ENCODE data around the gene IQCE.

Gene IQCE

DNA sequence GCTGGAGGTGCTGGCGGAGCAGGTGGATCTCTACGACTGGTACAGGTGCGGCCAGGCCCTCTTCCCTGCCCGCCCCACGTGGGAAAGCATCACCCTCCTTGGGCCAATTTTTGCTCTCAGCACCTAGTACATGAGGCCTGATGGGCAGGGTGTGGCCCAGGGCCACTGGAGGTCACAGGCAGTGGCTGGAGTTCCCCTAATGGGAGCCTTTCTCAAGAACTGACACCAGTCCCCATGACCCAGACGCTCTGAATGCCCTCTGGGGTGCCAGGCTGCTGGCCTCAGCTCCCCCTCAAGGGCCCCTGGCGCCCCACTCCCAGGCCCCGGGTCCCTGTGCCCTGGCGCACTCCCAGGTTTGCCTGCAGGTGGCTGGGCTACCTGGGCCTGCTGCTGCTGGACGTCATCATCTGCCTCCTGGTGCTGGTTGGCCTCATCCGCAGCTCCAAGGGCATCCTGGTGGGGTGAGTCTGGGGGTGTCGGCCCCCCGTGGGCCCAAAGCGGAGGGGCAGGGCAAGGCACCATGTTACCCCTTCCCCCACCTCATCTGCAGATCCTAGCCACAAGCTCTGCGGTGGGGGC lies 88.9 kb downstream of the IQCE start:
- no peak for DNase-seq

DNA sequence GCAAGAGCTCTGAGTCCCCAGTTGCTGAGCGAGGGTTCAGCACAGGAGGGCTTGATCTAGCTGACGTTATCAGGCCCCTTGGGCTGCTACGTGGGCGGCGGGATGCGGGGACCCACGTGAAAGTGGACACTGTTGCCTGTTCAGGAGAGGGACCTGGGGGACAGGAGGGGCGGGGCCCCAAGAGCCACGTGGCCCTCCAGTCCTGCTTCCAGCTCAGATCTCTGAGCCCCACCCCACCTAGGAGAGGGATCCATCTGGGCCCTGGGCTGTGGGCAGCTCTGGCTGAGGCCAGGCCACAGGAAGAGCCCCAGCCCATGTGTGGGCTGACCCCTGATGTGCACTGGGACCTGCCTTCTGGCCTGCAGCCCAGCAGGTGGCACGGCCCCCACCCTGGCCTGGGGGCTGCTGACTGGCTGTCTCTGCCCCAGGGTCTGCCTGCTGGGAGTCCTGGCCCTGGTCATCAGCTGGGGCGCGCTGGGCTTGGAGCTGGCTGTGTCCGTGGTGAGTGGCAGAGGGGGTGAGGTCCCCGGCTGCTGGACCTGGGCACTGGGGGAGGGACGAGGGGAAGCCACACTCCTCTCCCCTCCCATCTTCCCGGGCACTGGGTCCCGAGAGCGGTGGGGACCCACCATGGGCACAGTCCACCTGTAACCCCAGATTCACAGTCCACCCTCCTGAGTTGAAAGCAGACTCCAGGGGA lies 90.5 kb downstream of the IQCE start:
- no peak for DNase-seq

DNA sequence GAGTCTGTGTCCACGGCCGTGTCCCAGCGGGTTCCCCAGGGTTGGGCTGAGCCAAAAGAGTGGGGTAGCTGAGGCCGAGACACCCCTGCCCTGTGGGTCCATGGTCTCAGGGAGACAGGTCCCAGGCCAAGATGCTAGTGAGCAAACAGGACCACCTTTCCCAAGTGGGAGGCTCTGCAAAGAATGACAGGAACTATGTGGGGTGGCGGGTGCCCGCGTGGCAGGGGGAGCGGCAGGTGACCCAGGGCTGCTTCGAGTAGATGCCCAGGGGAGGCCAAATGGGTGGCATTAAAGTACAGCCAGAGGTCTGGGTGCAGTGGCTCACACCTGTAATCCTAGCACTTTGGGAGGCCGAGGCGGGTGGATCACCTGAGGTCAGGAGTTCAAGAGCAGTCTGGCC lies 91.2 kb downstream of the IQCE start:
- DNase-seq, result no peak

DNA sequence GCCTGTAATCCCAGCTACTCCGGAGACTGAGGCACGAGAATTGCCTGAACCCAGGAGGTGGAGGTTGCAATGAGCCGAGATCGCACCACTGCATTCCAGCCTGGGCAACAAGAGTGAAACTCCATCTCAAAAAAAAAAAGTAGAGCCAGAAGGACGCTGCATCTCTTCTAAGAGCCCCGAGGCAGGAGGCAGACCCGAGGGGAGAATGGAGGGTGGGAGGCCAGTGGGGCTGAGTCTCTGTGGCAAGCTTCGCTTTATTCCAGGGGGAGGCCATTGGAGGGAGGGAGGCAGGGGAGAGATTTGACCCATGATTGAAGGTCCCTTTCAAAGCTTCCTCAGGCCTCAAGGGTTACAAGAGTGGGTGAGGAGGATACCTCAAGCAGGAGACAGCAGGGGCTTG lies 91.7 kb downstream of the IQCE start:
- DNase-seq, result no peak

DNA sequence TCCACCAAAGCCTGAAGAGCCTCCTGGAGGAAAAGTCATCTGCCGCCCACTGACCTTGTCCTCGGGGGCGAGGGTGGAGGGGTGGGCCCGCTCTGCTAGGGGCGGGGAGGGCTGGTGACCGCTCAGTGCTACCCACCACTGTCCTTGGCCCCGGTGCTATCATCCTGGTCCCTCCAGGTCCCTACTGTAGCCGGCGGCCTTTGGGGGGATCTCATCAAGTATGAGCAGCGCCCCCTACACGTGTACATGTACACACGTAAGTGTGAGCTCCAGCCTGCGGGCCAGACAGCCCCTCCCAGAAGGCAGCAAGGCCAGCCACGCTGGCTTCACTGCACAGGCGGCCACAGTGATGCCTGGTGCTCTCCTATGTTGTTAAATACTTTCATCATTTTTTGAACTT lies 92.6 kb downstream of the IQCE start:
- no peak for DNase-seq

DNA sequence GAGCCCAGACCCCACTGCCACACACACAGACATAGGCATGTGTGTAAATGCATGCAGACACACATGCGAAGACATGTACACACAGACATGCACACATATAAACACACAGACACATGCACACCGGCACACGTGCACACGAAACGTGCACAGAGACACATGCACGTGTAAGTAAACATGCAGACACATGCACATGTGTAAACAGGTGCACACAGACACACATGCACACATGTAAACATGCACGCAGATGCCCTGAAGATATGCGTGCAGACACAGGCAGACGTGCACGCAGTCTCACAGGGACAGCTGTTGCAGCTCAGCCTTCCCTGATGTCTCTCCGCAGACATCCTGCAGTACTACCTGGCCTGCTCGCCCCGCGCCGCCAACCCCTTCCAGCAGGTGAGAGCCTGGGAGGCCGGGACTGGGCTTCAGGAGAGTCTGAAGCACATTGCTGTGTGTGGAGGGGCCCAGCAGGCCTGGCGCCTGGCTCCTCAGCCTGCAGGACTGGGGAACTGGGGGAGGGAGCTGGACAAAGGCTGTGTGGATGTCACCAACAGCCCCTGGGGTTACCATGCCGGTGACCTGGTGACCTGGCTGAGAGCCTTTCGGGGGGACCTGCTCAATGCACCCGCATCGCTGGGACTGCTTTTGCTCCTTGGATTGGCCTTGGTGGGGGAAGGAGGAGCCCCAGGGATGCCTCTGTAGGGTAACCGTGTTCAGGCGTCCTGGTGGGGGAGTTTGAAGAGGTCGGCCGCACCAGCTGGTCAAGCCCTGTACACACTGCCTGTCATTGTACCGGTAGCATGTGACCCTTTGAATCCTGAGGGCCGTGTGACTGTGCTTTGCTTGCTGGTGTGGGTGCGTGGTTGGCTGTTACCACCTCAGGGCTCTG lies 93.3 kb downstream of the IQCE start:
- no peak for DNase-seq

DNA sequence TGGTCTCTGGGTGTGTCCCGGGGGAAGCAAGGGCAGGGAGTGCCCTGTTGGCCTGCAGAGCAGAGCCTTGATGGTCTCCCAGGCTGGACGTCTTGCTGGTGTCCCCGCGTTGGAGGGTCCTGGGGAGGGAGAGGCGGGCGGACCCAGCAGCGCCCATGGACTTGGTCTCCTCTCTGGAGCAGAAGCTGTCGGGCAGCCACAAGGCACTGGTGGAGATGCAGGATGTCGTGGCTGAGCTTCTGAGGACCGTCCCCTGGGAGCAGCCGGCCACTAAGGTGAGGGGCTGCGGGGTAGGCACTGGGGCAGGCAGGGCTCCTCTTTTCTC lies 93.9 kb downstream of the IQCE start:
- no peak for DNase-seq

DNA sequence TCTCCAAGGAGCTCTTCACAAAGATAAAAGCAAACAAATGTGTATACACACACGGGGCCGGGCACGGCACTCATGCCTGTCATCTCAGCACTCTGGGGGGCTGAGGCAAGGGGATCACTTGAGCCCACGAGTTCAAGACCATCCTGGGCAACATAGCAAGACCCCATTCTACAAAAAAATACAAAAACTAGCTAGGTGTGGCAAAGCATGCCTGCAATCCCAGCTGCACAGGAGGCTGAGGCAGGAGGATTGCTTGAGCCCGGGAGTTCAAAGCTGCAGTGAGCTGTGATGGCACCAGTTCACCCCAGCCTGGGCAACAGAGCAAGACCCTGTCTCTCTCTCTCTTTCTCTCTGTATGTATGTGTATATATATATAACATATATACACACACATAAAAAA lies 95.3 kb downstream of the IQCE start:
- no peak for DNase-seq

DNA sequence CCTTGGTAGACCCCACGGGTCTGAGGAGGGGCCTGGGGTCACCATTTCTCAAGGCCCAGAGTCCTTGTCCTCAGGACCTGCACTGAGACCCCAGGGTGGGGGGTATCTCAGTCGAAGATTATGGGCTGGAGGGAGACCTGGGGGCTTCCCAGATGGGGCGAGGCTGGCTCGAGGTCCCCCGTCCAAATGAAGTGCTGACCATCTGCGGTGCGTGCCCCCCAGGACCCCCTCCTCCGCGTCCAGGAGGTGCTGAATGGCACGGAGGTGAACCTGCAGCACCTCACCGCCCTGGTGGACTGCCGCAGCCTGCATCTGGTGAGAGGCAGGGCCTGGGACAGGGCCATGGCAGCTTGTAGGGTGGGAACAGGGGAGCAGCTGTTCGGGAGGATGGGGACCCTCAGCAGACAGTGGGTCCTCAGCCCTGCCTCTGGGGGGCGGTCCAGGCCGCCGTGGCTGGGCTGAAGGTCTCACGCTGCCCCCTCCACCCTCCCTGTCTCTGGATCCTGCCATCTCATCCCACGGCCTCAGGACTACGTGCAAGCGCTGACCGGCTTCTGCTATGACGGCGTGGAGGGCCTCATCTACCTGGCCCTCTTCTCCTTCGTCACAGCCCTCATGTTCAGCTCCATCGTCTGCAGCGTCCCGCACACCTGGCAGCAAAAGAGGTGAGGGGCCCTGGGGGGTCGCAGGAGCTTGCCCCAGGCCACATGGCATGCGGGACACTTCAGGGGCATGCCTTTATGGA lies 97.3 kb downstream of the IQCE start:
- no peak for DNase-seq

DNA sequence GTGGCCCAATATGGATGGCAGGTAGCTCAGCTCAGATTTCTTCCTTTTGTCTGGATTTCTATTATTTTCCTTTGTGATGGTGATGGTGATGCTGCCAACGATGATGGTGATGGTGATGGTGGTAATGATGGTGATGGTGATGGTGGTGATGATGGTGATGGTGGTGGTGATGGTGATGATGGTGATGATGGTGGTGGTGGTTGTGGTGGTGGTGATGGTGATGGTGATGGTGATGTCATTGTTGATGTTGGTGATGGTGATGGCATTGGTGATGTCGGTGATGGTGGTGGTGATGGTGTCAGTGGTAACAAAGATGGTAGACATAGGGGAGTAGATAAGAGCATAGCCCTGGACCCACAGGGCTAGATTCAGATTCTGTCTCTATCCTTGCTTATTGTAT lies 98.4 kb downstream of the IQCE start:
- no peak for DNase-seq

DNA sequence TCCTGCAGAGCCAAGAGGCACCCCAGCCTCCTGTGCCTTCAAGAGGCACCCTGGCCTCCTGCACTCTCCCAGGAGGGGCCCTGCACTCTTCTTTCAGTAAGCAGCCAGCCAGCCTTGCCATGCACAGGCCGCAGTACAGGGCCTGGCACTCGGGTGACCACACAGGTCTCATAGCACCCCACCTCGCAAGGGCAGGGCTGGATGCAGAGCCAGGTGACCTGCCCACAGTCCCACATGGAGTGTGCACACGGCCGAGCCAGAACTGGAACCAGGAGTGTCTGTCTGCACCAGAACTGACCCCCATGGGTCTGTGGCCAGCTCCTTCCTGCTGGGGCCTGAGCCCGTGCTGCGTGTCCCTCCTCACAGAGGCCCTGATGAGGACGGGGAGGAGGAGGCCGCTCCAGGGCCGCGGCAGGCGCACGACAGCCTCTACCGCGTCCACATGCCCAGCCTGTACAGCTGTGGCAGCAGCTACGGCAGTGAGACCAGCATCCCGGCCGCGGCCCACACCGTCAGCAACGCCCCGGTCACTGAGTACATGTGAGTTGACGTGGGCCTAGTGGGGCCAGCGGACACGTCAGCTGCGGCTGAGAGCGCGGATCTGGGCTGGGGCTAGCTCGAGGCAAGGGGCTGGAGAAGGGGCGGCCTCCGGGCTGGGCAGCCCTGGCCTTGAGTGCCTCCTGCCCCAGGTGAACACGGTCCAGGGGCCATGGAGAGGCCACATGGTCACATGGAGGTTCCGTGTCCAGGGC lies 99.3 kb downstream of the IQCE start:
- no peak for DNase-seq

DNA sequence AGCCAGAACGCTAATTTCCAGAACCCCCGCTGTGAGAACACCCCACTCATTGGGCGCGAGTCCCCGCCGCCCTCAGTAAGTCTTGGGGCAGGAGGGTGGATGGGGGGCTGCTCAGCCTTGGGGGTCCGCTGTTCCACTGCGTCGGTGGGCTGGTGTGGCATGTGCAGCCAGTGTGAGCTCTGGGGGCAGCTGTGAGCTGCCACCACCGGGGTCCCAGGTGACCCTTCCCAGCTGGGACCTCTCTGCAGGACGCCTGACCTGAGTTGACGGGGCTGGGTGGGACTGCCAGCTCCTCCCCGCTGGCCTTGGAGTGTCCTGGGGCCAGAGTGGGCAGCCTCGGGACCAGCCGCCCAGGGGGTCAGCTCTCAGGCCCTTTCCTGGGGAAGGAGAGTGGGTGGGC lies 100.2 kb downstream of the IQCE start:
- DNase-seq, result no peak

DNA sequence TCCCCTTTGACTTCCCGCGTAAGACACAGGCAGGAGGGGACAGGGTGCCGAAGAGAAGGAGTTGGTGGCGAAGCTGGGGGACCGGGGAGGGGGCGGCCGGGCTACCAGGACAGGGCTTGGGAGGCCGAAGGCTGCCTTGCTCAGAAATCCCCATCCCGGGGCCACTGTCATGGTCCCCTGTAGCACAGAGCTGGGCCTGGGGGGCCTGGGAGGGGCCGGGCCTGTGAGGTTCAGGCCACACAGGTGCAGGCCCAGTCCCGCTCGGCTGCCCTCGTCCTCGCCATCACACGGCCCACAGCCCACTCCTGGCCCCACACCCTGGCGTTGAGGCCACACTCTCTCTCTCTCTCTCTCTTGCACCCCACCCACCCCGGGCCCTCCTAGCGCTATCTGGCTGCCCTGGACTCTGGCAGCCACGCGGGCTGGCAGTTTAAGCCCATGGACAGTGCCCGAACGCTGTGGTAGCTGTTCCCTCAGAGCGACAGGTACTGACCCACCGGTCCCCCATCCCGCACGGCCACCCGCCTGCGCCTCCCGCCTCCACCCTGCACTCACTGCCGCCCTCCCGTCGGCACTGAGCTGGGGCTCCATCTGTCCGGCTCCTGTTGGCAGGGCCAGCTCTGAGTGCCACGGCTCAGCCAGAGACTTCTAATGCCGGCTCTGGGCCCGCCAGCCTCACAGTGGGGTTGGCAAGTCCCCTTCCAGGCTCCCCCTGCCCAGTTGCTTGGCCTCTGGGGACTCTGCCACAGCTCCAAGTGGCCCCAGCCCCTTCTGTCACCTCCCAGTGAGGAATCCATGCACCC lies 101.0 kb downstream of the IQCE start:
- DNase-seq, result no peak

DNA sequence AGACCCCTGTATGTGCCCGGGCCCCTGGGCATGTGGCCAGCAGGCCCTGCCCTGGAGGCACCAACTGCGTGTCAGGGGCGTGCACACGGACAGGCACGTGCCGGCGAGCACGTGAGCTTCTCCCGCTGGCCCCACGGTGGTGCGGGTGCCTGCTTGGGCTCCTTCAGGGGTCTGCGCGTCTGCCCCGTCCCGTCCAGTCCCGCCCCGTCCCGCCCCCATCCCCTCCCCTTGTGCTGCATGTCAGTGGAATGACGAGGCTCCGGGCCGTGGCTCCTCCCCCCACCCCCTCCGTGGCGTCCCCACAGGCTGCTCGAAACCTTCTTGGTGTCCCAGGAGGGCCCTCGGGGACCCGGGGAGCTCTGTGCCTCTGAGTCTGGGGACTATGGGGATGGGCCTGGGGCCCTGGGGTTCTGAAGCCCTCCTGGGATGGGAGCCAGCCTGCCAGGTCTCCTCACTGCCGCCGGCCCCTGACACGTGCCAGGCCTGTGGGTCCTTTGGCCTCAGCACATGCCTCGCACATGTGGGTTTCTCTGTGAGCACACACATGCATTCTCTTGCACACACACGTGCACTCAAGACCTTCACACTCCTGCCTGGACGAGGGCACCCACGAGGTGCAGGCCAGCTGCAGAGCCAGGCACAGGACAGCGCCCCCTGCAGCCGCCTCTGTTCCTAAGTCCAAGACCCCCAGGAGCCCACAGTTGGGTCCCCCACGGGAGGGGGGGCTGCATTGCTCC lies 101.7 kb downstream of the IQCE start:
- peak; percentile 31 for DNase-seq

DNA sequence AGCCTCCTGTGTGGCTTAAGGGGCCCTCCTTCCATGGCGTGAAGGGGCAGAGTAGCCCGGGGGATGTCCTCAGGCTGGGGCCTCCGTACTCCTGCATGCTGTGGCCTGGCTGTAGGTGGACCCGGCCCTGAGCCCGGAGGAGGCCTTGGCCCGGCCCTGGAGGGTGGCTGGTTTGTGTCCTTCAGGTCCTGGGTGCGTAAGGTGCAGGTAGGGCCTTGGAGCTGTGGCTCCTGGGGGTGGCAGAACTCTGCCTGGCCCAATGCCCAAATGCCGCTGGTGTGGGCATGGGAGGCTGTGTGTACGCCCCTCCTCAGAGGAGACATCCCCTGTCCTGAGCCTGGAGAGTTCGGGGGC lies 102.3 kb downstream of the IQCE start:
- DNase-seq, result no peak

DNA sequence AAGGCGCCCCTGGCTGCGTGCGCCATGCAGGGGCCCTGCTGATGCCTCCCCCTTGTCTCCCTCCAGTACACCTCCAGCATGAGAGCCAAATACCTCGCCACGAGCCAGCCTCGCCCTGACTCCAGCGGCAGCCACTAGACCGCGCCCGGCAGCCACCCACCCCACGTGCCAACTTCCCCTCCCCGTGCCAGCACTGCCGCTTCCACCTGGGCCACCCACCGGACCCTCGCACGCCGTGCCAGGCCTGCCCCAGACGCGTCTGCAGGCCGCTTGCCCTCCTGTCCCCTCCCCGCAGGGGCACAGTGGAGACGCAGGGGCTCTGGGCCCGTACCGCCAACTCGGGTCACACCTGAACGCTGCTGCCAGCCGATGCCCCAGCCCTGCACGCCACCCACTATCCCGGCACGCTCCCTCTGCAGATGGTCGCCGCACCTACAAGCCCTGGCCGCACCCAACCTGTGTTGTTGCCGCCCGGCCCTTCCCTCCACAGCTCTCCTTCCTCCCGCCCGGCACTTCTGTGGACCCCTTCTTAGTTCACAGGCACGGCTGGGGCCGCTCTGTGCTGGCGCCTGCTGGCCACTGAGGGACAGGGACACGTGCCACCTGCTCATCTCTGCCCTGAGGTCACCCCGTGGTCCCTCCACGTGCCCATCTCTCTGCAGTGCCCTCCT lies 103.0 kb downstream of the IQCE start:
- DNase-seq, result no peak

DNA sequence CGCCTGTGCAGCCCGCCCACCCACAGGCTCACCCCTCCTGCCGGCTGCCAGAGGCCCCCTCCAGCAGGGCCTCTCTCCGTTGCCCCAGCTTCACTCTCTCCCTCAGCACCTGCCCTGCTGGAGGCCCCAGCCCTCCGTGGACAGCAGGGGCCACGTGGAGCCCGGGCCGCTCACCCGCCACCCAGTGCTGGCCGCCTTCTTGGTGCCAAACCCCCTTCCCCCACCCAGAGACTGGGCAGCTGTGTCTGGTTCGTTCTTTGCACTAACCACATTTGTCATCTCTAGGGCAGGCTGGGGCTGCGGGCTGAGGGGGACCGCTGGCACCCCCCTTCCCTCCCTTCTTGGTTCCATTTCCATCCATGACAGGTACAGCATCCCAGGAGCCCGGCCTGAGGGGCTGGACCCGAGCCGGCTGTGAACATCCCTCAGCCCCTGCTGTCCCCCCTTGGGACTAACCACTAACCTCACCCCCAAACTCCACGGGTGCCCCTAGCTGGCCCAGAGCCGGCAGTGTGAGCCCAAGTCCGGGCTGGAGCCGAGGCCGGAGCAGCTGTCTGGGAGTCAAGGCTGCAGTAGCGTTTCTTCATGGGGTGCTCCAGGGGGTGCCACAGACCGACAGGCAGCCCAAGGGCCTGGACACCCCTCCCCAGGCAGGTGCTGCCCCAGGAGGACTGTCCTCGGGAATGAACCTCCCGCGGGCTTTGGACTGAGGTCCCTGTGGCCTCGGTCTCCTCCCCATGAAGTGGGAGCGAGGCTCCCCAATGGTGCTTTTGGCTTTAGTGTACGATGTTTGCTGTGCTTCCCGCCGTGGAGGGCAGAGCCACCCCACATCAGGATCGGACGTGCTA lies 103.7 kb downstream of the IQCE start:
- no peak for DNase-seq

DNA sequence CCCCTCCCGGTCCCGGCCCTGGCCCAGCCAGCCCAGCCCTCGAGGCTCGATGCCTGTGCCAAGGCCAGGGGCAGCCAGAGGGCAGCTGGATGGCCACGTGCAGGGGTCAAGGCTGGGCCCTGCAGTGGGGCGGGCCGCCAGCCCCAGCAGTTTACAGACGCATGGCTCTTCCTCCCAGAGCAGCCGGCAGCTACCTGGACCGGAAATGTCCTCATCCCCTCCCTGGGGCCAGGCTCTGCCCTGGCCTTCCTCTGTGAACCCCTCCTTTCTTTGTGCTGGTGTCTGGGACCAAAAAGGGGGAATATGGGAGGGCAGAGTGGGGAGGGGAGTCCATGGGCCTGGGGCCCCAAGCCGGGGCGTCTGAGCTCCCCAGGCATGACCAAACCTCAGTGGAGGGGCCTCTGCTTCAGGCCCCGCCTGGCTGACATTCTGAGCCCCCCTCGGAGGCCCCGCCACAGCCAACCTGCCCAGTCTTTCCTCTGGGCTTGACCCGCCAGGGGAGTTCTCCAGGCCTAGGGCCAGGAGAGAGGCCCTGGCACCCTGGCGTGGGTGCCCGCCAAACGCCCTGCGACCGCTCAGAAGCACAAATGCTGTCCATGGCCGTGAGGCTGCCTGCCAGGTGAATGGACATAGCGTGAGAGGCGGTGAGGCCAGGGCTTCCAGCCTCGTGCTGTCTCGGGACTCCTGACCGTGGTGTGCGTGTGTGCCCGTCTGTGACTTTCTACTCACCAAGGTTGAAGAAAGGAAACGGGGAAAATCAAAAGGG lies 104.5 kb downstream of the IQCE start:
- DNase-seq, result no peak

DNA sequence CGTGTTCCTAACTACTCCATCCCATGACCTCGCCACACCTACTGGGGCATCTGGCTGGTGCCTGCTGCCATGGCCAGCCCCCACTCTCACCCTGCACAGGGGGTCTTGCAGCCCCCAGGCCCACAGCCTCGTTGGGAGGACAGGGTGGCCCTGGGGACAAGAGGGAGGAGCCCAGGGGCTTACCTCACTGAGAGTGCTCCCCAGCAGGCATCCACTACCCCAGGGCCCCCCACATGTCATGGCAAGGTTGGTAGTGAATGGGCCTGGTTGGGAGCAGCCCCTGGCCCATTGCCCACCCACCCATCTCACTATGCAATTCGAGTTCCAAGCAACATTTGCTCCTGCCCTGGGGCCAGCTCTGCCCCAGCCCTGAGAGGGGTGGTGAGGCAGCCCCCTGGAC lies 105.2 kb downstream of the IQCE start:
- DNase-seq, result no peak

Data from fibroblast of skin of abdomen (primary cell).